ENCODE results near the gene PROC. TPM values are rescaled to one million over a fixed set of nuclear protein-coding genes. Genes with fewer than 3 reads are reported as not detected.

Gene PROC
- total RNA-seq, 1 donor from 2014 or later, result not detected

- no peak overlapping the region for H3K4me3 ChIP-seq
- no peaks in the 10 kb centered on the region for H3K9me3 ChIP-seq
- no peak for DNase-seq (ENCODE audit: extremely low spot score in 2 of 2)
- TF ChIP-seq POLR2AphosphoS5 (IDR thresholded peaks at IDR 0.05; ENCODE audit: insufficient read depth in 1 of 2, low read depth in 1 of 2), result no peak
- TF ChIP-seq CTCF (IDR thresholded peaks at IDR 0.05), result no peak
- no peak for TF ChIP-seq POLR2A (IDR thresholded peaks at IDR 0.05)
- intact Hi-C loops (cut with DNase I), result no loop called here
- no peaks in the 10 kb centered on the region for H3K36me3 ChIP-seq
- no peak overlapping the region for H3K27ac ChIP-seq
- H3K27me3 ChIP-seq, result no peaks in the 10 kb centered on the region
- H3K4me1 ChIP-seq, result no peaks in the 10 kb centered on the region
Measured at GRCh38 chr2:127453392-127454171, 35.4 kb downstream of the PROC start.

- intact Hi-C loops (cut with DNase I), result no loop called here
- H3K36me3 ChIP-seq, result no peaks in the 10 kb centered on the region
- no peak overlapping the region for H3K4me3 ChIP-seq
- no peak for DNase-seq (ENCODE audit: extremely low spot score in 2 of 2)
- TF ChIP-seq POLR2A (IDR thresholded peaks at IDR 0.05), result no peak
- TF ChIP-seq POLR2AphosphoS5 (IDR thresholded peaks at IDR 0.05; ENCODE audit: insufficient read depth in 1 of 2, low read depth in 1 of 2), result no peak
- TF ChIP-seq CTCF (IDR thresholded peaks at IDR 0.05), result no peak
- no peaks in the 10 kb centered on the region for H3K4me1 ChIP-seq
- H3K27me3 ChIP-seq, result no peaks in the 10 kb centered on the region
- H3K9me3 ChIP-seq, result no peaks in the 10 kb centered on the region
- H3K27ac ChIP-seq, result no peak overlapping the region
Measured at GRCh38 chr2:127454595-127455565, 36.7 kb downstream of the PROC start.

- Histone ChIP-seq H3K9me3 (no peaks in the 10 kb centered on the region), H3K36me3 (no peaks in the 10 kb centered on the region), H3K27ac (no peak overlapping the region), H3K4me1 (no peaks in the 10 kb centered on the region), H3K27me3 (no peaks in the 10 kb centered on the region), H3K4me3 (no peak overlapping the region)
- DNase-seq (ENCODE audit: extremely low spot score in 2 of 2), result no peak
- intact Hi-C loops (cut with DNase I), result no loop called here
- TF ChIP-seq CTCF (IDR thresholded peaks at IDR 0.05), result no peak
- no peak for TF ChIP-seq POLR2AphosphoS5 (IDR thresholded peaks at IDR 0.05; ENCODE audit: insufficient read depth in 1 of 2, low read depth in 1 of 2)
- no peak for TF ChIP-seq POLR2A (IDR thresholded peaks at IDR 0.05)
Measured at GRCh38 chr2:127455566-127456493, 37.6 kb downstream of the PROC start.

GRCh38 chr2:127456960-127457359, 38.7 kb downstream of the PROC start:
- TF ChIP-seq POLR2A (IDR thresholded peaks at IDR 0.05) (no peak), POLR2AphosphoS5 (IDR thresholded peaks at IDR 0.05; ENCODE audit: insufficient read depth in 1 of 2, low read depth in 1 of 2) (no peak), CTCF (IDR thresholded peaks at IDR 0.05) (no peak)
- no peaks in the 10 kb centered on the region for H3K9me3 ChIP-seq
- intact Hi-C loops (cut with DNase I), result no loop called here

More at GRCh38 chr2:127456960-127457359, 38.7 kb downstream of the PROC start:
- Histone ChIP-seq H3K27ac (no peak overlapping the region), H3K4me3 (no peak overlapping the region), H3K27me3 (no peaks in the 10 kb centered on the region), H3K36me3 (no peaks in the 10 kb centered on the region), H3K4me1 (no peaks in the 10 kb centered on the region)
- DNase-seq (ENCODE audit: extremely low spot score in 2 of 2), result no peak

All from vagina (tissue), 2 donors.